ENCODE measurements around the gene PRKCH.

DNA sequence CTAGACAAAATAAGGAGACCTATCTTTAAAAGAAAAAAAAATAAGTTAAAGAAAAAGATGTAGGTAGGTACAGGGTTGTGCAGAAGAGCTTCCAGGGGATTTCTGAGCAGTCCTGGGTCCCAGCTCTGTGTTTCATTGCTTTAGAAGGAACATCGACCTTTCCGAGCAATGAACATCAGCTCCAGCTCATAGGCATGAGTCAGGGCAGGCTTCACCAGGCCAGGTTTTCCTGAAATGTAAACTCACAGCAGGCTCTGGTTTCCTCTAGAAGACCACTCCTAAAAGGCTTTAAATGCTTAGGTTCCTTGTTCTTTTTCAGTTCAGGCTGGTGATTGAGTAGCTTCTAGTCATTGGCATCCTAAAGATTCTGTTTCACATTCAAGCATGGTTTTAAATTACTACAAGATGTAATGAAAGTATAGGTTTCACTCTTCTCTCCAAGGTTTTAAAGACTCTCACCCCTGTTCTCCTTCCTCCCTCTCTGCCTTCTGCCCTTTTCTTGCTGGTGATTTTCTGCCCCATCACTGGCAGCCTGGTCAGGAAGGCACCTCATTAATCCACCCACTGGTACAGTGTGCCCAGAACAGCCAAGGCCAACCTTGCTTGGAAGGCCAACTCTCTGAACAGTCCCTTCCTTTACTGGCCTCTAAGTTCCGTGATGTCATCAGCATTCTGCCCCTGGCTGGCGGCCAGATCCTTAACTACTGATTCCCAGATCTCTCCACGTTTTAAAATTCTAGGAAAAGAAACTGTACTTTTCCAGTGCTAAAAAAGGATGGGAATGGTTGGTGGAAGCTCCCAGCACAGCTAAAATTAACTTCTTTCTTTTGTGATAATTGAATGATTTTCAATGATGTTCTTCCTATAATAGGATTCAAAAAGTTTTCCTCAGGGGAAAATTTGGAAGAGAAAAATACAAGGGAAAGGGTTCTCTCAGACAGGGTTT is 264.5 kb downstream of the PRKCH start:
- no peak for TF ChIP-seq POLR2A (IDR thresholded peaks at IDR 0.05; ENCODE audit: low read depth, low read length)
- no peak for TF ChIP-seq TAF1 (IDR thresholded peaks at IDR 0.05; ENCODE audit: low read depth, low read length)
- no peak for TF ChIP-seq POLR2AphosphoS5 (IDR thresholded peaks at IDR 0.05; ENCODE audit: low read depth, low read length)
- no peak for TF ChIP-seq PAX5 (IDR thresholded peaks at IDR 0.05; ENCODE audit: insufficient read depth, low read length, severe bottlenecking)
